Glutamatergic neuron (in vitro differentiated cells): ENCODE data around the gene ACTR8. TPM values are rescaled to one million over a fixed set of nuclear protein-coding genes. Genes with fewer than 3 reads are reported as not detected.

Experiments
- DNase-seq: peaks from one replicate; pipeline ENCODE4 v3.0.0; 2022
- H3K27ac Mint-ChIP-seq: one replicate; pipeline ENCODE4 v1.8.0; 2020; ENCODE audit warnings: mild to moderate bottlenecking, mixed read lengths, inconsistent platforms; ENCODE audit not compliant: unreplicated experiment
- H3K27me3 Mint-ChIP-seq: one replicate; pipeline ENCODE4 v1.8.0; 2020; ENCODE audit warnings: mild to moderate bottlenecking, moderate library complexity, mixed read lengths, inconsistent platforms; ENCODE audit not compliant: unreplicated experiment
- H3K36me3 Mint-ChIP-seq: one replicate; pipeline ENCODE4 v1.8.0; 2020; ENCODE audit warnings: mild to moderate bottlenecking, mixed read lengths, inconsistent platforms; ENCODE audit not compliant: unreplicated experiment
- H3K4me1 Mint-ChIP-seq: one replicate; pipeline ENCODE4 v1.8.0; 2020; ENCODE audit warnings: mild to moderate bottlenecking, low read depth, mixed read lengths, inconsistent platforms; ENCODE audit not compliant: unreplicated experiment
- H3K4me3 Mint-ChIP-seq: one replicate; pipeline ENCODE4 v1.8.0; 2020; ENCODE audit warnings: mild to moderate bottlenecking, mixed read lengths, inconsistent platforms; ENCODE audit not compliant: unreplicated experiment
- H3K9me3 Mint-ChIP-seq: one replicate; pipeline ENCODE4 v1.8.0; 2020; ENCODE audit warnings: mild to moderate bottlenecking, moderate library complexity, mixed read lengths, inconsistent platforms; ENCODE audit not compliant: unreplicated experiment
- CTCF ChIP-seq: fragments of 200-600 bp; sonication (generic); IDR thresholded peaks from one replicate; pipeline ENCODE4 v1.5.0; 2021; ENCODE audit not compliant: partially characterized antibody, unreplicated experiment
- total RNA-seq: library from RNA; stranded (reverse); fragmentation: NEBNext Ultra II Directional; extraction: Animal tissue kit (Norgen Biotek cat#: 25700); gene quantifications from one replicate; pipeline ENCODE4 v1.2.1, GENCODE V29; 2021; ENCODE audit not compliant: unreplicated experiment

The ACTR8 gene
- total RNA-seq, 1 donor from 2014 or later: 59.4 TPM

GRCh38 chr3:53891497-53892285 is 9.7 kb upstream of the ACTR8 start, which contains the start of gene SELENOK:
SELENOK (minus strand) TSS chr3:53891859.
- peaks cover 3% of the 10 kb centered on the region for H3K9me3 Mint-ChIP-seq
- H3K36me3 Mint-ChIP-seq: no peaks in the 10 kb centered on the region
- peak within 1 kb of the TSS; percentile 94 for H3K27ac Mint-ChIP-seq
- H3K4me3 Mint-ChIP-seq: peak within 1 kb of the TSS; percentile 94
- no peak for TF ChIP-seq CTCF
- peaks cover 12% of the 10 kb centered on the region for H3K4me1 Mint-ChIP-seq
- H3K27me3 Mint-ChIP-seq: peaks cover 10% of the 10 kb centered on the region
- DNase-seq: peak; percentile 96

- no peaks in the 10 kb centered on the region for H3K36me3 Mint-ChIP-seq
- peak overlapping the region; percentile 94 for H3K27ac Mint-ChIP-seq
- H3K27me3 Mint-ChIP-seq: peaks cover 10% of the 10 kb centered on the region
- TF ChIP-seq CTCF: no peak
- no peak for DNase-seq
- H3K4me1 Mint-ChIP-seq: peaks cover 12% of the 10 kb centered on the region
- peak overlapping the region; percentile 94 for H3K4me3 Mint-ChIP-seq
- peaks cover 3% of the 10 kb centered on the region for H3K9me3 Mint-ChIP-seq
Observed at GRCh38 chr3:53890726-53891475, 8.9 kb upstream of the ACTR8 start.

- peaks cover 3% of the 10 kb centered on the region for H3K9me3 Mint-ChIP-seq
- H3K4me3 Mint-ChIP-seq: no peak overlapping the region
Observed at GRCh38 chr3:53888232-53888631, 6.3 kb upstream of the ACTR8 start.

GRCh38 chr3:53887446-53887845 is 5.5 kb upstream of the ACTR8 start:
- Mint-ChIP-seq H3K9me3 (peaks cover 7% of the 10 kb centered on the region), H3K4me1 (peaks cover 10% of the 10 kb centered on the region), H3K27ac (no peak overlapping the region), H3K4me3 (no peak overlapping the region), H3K36me3 (no peaks in the 10 kb centered on the region), H3K27me3 (peaks cover 11% of the 10 kb centered on the region)
- no peak for DNase-seq
- TF ChIP-seq CTCF: no peak

More at GRCh38 chr3:53888232-53888631, 6.3 kb upstream of the ACTR8 start:
- Mint-ChIP-seq H3K27me3 (peaks cover 10% of the 10 kb centered on the region), H3K27ac (no peak overlapping the region), H3K4me1 (peaks cover 11% of the 10 kb centered on the region), H3K36me3 (no peaks in the 10 kb centered on the region)
- no peak for TF ChIP-seq CTCF
- DNase-seq: no peak
